NCI-H146 treated with DMSO at 0.1 percent for 48 hours (cell line): Measurements from ENCODE around the gene DNPH1.

ENCODE experiments used
- DNase-seq: peaks from one replicate; lab custom pipeline; 2025; ENCODE audit not compliant: unreplicated experiment; lab: John Stamatoyannopoulos, UW

The DNPH1 gene

DNA sequence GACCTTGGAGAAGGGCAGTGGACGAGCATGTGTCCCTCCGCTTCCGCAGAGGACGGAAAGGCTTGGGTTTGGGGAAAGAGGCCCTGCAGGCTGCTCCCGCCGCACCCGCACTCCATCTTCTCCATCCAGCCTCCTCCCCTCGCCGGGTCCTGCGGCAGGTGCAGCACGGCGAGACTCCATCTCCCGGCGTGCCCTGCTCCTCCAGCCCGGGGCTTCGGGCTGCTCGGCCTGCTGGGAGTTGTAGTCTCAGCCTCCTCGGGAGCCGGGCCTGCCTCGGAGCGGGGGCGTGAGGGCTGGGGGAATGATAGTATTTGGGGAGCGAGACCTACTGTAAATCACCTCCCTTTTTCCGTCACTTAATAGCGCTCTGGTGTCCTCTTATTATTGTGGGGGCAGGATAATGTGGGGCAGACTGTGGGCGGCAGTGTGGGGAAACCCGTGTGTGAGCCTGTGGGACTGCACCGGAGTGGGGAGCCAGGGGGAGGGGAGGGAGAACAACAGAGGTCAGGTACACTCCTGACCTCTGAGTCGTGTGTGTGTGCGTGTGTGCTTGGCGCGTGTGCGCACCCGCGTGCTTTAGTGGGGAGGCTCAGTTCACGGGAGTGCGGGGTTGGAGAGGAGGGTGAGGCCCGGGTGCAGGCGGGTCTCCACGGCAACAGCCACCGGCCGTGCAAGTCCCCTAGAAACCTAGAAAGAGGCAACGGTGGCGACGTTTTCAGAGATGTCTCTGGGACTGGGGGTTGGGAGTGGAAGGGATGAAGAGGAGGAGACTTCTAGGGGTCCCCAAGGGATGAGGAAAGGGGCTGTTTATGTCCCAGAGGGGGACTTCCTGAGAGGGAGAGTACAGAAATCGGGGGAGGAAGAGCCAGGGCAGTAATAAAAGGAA is 18.1 kb upstream of the DNPH1 start:
- peak; percentile 97 for DNase-seq

DNA sequence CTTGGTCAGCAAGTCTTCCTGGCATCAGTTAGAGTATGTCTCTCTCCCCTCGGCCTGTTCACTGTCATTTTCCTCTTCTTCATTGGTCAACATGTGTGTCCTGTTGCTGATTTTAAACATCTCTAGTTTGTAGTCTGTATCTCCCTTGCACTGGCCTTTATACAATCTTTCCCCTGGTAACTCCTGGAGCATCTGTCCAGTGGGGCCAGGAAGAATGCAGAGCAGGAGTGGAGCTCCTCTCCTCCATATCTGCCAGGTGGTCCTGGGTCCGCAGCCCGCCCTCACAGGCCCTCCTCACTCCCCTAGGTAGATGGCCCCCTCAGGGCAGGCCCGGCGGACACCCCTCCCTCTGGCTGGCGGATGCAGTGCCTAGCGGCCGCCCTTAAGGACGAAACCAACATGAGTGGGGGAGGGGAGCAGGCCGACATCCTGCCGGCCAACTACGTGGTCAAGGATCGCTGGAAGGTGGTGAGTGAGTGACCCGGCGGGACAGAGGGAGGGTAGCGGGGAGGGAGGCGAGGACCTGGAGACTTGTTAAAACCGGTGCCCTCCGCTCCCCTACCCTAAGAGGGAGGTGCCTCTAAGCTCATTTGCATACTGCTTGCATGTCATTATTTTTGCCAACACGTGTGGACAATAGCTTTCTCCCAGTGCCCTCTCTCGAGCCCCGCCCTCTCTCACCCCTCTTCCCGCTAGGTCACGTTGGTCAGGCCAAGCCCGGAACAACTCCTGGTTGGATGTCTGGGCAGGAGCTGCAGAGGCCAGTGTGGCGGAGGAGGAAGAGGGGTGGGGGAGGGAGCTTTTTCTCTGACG is 17.2 kb upstream of the DNPH1 start:
- DNase-seq, result peak; percentile 97

- peak; percentile 15 for DNase-seq
Measured at GRCh38 chr6:43243664-43244321, 14.5 kb upstream of the DNPH1 start.

DNA sequence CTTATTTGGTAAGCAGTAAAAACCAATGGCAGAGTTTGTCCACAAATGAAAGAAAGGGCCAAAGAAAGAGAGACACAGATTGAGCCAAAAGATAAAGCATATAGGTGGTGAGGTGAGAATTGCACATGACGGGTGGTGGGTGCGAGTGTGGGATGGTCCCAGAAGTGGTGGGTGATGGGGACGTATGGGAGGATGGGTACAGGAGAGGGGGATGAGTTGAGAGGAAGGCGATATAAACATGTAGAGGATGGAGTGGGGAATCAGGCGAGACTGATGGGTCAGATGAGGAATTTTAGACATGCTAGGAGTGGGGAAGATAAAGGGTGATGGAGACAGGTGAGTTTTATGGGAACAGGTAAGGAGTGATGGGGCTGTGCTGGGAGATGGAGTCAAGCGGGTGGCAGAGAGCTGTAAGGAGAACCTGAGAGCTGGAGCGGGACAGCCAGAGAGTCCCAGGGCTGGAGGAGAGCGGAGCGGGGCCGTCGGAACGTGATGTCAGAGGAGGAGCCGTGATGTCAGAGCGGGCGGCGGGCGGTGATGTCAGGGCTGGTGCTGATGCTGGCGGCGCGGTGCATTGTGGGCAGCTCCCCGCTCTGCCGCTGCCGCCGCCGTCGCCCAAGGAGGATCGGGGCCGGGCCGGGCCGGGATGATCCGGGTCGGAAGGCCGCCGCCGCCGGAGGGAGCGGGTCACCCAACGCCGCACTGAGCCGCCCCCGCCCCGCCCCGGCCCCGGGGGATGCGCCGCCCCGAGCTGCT is 13.8 kb upstream of the DNPH1 start, which contains the start of gene TTBK1:
TTBK1 (plus strand) TSS at position 574 of the 756 bp plus-strand sequence. CDS start 3,180 bp downstream, outside the sequence.
- DNase-seq, result peak; percentile 15

GRCh38 chr6:43241446-43241845 is 12.2 kb upstream of the DNPH1 start:
- DNase-seq, result no peak

DNA sequence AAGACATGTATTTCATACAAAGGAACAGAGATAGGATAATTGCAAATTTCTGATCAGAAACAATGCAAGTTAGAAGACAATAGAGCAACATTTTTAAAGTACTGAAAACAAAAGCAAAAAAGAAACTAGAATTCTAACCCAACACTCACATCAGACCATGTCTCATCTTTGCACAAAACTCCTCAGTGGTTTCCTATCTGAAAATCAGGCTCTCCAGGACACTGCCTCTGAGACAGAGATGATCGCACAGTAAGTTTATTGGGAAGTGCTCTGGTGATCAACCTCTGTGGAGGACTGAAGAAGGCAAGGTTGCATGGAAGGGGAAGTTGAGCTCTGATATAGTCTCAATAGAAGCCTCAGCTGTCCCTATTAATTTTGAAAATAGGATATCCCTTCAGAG is 11.7 kb upstream of the DNPH1 start:
- DNase-seq, result no peak

- DNase-seq, result no peak
Measured at GRCh38 chr6:43239054-43239453, 9.8 kb upstream of the DNPH1 start.

DNA sequence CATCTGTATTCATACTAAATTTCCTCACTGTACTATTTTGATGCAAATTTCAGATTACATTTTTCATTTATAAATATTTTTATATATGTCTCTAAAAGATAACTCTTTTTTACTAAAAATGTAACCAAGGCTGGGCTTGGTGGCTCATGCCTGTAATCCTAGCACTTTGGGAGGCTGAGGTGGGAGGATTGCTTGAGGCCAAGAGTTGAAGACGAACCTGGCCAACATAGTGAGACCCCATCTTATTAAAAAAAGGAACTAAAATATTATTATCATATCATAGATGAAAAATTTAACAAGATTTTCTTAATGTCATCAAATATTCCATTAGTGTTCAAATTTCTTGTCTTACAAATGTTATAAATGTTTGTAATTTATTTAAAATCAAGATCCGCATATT is 6.6 kb upstream of the DNPH1 start:
- no peak for DNase-seq

- no peak for DNase-seq
Measured at GRCh38 chr6:43231735-43232450, 2.6 kb upstream of the DNPH1 start.

- no peak for DNase-seq
Measured at GRCh38 chr6:43231053-43231452, 1.8 kb upstream of the DNPH1 start.

GRCh38 chr6:43229803-43230620 is 731 bp upstream of the DNPH1 start:
- DNase-seq, result no peak

DNA sequence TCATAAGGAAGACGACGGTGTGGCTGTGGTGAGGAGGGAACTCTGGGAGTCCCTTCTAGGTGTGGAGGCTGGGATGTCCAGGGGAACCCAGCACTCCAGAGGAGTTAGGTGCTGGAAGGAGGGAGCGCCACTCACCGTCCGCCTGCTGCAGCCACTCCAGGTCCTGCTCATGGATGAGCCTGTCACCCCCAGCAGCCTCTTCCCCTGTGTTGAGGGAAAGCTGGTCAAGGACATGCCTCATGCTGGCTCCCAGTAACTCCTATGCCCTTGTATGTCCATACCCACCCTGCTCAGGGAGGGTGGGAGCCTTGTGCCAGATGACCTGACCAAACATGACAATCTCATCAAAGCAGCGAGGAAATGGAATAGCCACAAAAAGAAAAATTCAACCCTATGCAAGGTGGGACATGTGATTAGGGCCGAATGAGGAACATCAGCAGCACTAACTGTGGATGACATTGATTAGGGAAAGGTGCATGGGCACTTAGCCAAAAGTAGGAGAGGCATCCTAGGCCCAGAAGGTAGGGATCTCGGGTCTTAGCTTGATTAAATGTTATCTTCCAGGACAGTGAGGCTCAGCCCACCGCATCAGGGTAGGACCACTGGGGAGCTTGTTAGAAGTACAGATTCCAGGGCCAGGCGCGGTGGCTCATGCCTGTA is 3.0 kb downstream of the DNPH1 start:
- no peak for DNase-seq

DNA sequence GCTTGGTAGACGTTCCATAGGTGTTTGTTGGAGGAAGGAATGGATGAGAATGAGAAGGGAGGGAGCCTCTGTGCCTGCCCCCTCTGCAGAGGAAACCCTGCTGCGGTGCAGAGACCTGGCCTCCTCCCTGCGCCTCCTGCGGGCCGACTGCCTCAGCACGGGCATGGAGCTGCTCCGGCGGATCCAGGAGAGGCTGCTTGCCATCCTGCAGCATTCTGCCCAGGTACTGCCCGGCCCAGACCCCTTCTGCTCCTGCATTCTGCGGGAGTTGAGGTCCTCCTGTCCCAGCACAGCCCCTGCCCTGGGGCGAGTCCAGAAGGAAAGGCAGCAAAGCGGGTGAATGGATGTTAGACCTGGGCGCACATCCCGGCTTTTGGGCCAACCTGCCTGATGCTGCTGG is 6.1 kb downstream of the DNPH1 start:
- no peak for DNase-seq

- no peak for DNase-seq
Measured at GRCh38 chr6:43222418-43223059, 6.7 kb downstream of the DNPH1 start.

DNA sequence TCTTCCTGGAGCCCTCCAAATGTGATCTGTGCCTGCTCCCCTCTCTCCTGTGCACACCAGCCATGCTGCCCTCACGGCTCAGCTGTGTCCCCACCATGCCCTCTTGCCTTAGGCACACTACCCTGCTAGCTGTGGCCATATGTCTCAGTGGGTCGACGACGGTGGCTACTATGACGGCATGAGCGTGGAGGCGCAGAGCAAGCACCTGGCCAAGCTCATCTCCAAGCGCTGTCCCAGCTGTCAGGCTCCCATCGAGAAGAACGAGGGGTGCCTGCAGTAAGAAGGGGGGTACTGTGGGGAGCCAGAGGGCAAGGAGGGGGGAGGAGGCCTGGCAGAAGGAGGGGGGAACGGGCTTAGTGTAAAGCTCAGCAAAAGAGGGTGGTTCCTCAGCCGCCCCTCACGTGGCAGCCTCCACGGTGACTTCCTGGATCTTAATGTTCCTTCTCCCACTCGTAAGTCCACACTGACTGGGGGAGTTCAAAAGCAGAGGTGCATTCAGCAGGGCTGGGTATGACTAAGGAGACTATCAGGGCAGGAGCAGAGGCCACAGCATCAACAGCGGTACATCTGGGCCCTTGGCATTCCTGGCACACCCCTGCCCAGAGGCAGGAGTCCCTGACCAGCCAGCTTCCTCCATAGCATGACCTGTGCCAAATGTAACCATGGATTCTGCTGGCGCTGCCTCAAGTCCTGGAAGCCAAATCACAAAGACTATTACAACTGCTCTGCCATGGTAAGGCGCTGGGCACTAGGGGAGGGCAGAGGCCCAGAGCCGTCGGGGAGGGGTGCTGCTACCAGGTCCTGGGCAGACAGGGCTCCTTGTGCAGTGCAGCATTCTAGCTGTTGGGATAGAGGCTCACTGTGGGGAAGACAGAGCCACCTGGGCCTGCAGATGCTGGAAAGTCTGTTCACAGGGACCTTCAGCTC is 8.0 kb downstream of the DNPH1 start:
- DNase-seq, result no peak

DNA sequence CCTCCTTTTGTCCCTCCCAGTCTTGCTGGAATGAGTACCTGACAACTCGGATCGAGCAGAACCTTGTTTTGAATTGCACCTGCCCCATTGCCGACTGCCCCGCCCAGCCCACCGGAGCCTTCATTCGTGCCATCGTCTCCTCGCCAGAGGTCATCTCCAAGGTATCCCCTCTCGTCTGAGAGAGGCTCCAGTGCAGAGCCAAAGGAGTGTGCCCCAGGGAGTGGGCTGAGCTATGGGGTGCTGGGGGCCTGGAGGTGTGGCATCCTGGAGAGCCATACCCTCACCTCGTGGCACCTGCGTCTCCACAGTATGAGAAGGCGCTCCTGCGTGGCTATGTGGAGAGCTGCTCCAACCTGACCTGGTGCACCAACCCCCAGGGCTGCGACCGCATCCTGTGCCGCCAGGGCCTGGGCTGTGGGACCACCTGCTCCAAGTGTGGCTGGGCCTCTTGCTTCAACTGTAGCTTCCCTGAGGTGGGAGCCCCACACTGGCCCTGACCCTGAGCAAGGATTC is 8.8 kb downstream of the DNPH1 start:
- DNase-seq, result no peak

- DNase-seq, result no peak
Measured at GRCh38 chr6:43219814-43220213, 9.5 kb downstream of the DNPH1 start.
